GM12864 (cell line): Measurements from ENCODE around the gene USP35.
"Not testable (repeated sequence)": the region's sequence is repeated elsewhere in the genome, so short reads cannot be mapped to it uniquely, and the experiment has no call there.

Experiments
- DNase-seq: peaks from one replicate; pipeline ENCODE4 v3.0.0-alpha.2; 2011; ENCODE audit warnings: low read depth
- H3K4me3 ChIP-seq: 2 replicates; pipeline ENCODE4 v1.5.1; 2011; ENCODE audit warnings: mild to moderate bottlenecking, low read depth, low read length, control low read depth
- TF ChIP-seq, protein P1 (sequence below): IDR thresholded peaks from 2 replicates; pipeline ENCODE4 v1.5.1; 2011; ENCODE audit warnings: low read depth, mild to moderate bottlenecking, moderate library complexity, low read length, control low read depth, inconsistent platforms; ENCODE audit errors: missing control alignments

USP35 gene

DNA sequence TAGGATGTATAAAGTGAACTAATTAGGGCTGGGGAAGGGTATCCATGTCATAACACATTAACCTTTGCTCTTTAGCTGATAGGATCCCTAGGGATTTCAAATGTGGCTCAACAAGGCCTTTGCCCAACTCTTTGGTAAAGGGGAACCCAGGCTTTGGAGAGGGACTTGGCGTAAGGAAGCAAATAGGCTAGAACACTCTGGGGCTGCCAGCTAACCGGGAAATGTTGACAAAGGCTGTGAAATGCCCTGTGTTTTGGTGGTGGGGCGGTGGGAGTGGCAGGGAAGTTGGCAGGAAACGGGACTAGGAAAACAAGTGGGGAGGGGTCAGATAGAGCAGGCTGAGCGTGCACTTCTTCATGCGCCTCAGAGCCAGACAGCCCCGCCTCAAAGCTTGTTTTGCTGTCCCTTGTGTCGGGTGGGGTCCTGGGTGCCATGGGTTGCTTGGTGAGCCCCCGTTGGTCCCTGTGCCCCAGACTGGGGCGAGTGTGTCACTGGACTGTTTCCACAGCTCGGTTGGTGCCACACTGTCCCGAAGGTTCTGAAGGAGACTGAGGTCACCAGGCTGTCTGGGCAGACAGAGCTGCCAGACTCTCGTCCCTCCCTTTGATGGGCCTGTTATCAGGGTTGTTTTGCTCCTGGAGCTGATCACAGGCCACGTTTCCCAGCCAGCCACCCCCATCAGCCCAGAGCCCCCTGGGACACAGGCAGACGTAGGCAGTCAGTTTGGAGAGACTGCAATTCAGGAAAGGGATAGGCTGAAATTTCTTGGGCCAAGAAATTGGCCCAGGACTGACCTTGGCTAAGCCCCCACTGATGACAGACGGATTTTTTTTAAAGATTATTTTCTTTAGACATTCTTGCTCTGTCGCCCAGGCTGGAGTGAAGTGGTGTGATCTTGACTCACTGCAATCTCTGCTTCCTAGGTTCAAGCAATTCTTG lies 19.9 kb upstream of the USP35 start:
- H3K4me3 ChIP-seq: no peak overlapping the region
- no peak for DNase-seq
- TF ChIP-seq, protein P1, sequence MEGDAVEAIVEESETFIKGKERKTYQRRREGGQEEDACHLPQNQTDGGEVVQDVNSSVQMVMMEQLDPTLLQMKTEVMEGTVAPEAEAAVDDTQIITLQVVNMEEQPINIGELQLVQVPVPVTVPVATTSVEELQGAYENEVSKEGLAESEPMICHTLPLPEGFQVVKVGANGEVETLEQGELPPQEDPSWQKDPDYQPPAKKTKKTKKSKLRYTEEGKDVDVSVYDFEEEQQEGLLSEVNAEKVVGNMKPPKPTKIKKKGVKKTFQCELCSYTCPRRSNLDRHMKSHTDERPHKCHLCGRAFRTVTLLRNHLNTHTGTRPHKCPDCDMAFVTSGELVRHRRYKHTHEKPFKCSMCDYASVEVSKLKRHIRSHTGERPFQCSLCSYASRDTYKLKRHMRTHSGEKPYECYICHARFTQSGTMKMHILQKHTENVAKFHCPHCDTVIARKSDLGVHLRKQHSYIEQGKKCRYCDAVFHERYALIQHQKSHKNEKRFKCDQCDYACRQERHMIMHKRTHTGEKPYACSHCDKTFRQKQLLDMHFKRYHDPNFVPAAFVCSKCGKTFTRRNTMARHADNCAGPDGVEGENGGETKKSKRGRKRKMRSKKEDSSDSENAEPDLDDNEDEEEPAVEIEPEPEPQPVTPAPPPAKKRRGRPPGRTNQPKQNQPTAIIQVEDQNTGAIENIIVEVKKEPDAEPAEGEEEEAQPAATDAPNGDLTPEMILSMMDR: no peak

DNA sequence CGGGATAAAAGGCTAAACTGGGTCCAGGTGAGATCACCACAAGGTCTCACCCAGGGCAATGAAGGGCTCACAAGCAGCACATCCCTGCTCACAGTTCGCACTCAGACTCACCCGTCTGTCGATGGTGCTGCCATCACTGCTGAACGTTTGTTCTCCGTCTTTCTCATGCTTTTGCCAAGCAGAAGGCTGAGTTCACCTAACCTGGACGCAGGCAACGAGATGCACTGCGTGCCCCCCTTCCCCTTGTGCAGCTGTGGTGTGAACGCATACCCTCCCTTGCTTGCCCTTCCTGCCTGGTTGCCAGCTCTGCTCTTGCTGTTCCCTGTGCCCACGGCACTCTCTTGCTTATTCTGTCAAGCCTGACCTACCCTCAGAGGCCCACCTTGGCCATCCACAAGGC lies 18.3 kb upstream of the USP35 start:
- TF ChIP-seq, protein P1: no peak
- H3K4me3 ChIP-seq: no peak overlapping the region
- DNase-seq: no peak

DNA sequence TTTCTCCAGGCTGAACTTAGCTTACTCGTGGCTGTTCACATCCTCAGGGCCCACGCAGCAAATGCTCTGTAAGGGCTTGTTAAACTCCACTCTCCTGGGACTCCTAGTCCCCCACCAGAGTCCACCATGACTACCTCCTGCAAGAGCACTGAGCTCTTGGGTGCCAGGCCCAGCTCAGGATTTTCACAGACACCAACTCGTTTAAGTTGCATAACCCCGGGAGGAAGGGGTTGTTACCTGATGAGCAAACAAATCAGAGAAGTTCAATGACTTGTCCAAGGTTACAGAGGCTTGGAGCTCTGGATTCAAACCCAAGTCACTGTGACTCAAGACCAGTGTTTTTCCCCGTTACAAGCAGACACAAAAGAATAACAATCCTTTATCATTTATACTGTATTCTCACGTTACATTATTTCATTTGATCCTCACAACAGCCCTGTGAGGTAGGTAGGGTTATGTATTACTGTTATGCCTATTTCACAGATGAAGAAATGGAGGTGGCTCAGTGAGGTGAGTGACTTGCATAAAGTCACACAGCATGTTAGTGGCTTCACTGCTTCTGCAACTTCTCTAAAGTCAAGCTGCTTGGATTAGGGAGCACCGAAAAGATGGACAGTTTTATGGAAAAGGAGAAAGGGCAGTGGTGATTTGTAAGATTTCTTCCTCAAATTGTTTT lies 17.7 kb upstream of the USP35 start:
- TF ChIP-seq, protein P1: no peak
- no peak for DNase-seq
- no peak overlapping the region for H3K4me3 ChIP-seq

DNA sequence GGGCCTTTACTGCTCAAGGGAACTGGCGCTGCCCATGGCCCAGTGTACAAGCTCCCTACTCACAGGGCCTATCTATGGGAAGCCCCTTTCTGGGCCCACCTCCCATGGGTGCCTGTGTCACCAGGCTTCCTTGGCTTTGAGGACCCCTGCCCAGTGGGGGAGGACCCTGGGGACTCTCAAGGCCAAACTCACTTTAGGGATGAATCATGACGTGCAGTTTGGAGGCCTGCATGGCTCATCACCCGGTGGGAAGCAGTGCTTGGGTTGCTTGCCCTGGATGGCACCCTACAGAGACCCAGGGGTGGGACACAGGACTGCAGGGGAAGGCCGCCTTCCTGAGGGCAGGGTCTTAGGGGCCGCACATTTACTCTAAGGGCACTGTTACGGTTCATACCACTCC lies 16.8 kb upstream of the USP35 start:
- no peak for DNase-seq

DNA sequence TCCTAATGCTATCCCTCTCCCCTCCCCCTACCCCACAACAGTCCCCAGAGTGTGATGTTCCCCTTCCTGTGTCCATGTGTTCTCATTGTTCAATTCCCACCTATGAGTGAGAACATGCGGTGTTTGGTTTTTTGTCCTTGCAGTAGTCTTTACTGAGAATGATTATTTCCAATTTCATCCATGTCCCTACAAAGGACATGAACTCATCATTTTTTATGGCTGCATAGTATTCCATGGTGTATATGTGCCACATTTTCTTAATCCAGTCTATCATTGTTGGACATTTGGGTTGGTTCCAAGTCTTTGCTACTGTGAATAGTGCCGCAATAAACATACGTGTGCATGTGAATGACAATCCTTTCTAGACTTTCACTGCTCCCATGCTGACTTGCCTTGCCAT lies 12.9 kb upstream of the USP35 start:
- not testable (repeated sequence) for DNase-seq, H3K4me3 ChIP-seq

More for the DNA sequence above, 16.8 kb upstream of the USP35 start:
- TF ChIP-seq, protein P1: no peak
- no peak overlapping the region for H3K4me3 ChIP-seq

DNA sequence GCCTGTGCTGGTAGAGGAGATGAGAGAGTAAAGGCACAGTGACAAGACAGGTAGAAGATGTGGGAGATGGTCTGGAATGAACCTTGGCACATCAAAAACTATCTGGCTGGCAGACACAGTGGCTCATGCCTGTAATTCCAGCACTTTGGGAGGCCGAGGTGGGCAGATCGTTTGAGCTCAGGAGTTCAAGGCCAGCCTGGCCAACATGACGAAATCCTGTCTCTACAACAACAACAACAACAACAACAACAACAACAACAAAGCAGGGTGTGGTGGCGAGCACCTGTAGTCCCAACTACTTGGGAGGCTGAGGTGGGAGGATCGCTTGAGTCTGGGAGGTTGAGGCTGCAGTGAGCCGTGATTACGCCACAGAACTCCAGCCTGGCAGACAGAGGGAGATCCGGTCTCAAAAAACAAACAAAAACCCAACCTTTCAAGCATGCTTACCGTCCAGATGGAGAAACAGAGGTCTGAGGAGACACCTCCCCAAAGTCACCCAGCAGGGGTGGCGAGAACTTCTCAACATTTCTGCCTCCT lies 12.0 kb upstream of the USP35 start:
- no peak overlapping the region for H3K4me3 ChIP-seq
- DNase-seq: no peak
- TF ChIP-seq, protein P1: no peak

DNA sequence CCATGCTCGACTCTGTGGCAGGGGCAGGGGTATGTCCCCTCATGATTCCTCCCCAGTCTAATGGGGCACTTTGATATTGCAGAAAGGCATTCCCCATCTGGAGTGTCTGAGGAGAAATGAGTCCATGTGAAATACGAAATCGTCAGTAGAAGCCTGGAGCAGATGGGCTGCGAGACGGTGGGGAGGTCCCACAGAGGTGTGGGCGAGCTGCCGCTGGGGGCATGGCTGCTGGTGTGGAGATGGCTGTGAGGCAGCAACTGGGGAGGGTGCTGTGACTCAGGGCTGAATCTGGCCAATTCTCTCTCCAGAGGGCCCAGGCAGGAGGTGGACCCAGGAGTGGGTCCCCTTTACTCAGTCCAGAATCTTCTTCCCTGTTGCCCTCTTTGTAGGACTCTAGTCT lies 11.5 kb upstream of the USP35 start:
- TF ChIP-seq, protein P1: no peak
- no peak overlapping the region for H3K4me3 ChIP-seq
- no peak for DNase-seq
